HEK293 (cell line): ENCODE measurements around the gene MYO18B.

Experiments
- CTCF ChIA-PET: fragments of 350-600 bp; formaldehyde crosslinking; extraction: SDS; loops from one replicate; lab custom pipeline; 2021; ENCODE audit warnings: antibody characterized with exemption; lab: Yijun Ruan, JAX
- POLR2A ChIA-PET: fragments of 300-600 bp; formaldehyde crosslinking; extraction: SDS; loops from one replicate; lab custom pipeline; 2020; ENCODE audit warnings: antibody characterized with exemption, inconsistent platforms; lab: Yijun Ruan, JAX
- H3K27ac ChIP-seq: fragments of 200-500 bp; sonication (Bioruptor generic); 2 replicates; pipeline ENCODE4 v1.5.1; 2014; ENCODE audit warnings: low read depth, low read length, control low read depth, inconsistent platforms; ENCODE audit errors: extremely low read depth
- H3K36me3 ChIP-seq, 2 experiments: fragments of 200-500 bp in 1 of 2; sonication (Bioruptor generic) in 1 of 2; 1 replicate in 1 of 2; 2 replicates in 1 of 2; pipeline ENCODE4 v1.5.1; 2014 to 2017; ENCODE audit warnings: inconsistent platforms in 2 of 2, low read length in 2 of 2; ENCODE audit not compliant: control insufficient read depth in 2 of 2, insufficient read depth in 1 of 2
- H3K4me1 ChIP-seq: fragments of 200-500 bp; sonication (Bioruptor generic); 2 replicates; pipeline ENCODE4 v1.5.1; 2014; ENCODE audit warnings: mild to moderate bottlenecking, low read length, inconsistent platforms; ENCODE audit not compliant: control insufficient read depth, insufficient read depth
- H3K4me3 ChIP-seq: 2 replicates; pipeline ENCODE4 v1.5.1; 2011; ENCODE audit warnings: low read depth, mild to moderate bottlenecking, control low read depth, low read length, moderate library complexity
- H3K9me3 ChIP-seq: fragments of 200-500 bp; sonication (Bioruptor generic); 2 replicates; pipeline ENCODE4 v1.5.1; 2014; ENCODE audit warnings: low read depth, low read length, inconsistent platforms; ENCODE audit not compliant: control insufficient read depth, insufficient read depth
- ATF2 ChIP-seq: fragments of 450-650 bp; formaldehyde crosslinking; IDR thresholded peaks from 2 replicates; pipeline ENCODE4 v1.5.1; 2016; ENCODE audit warnings: missing biosample characterization, missing genetic modification characterization, low read depth
- CTCF ChIP-seq: fragments of 450-650 bp; formaldehyde crosslinking; IDR thresholded peaks from 2 replicates; pipeline ENCODE4 v1.5.1; 2016; ENCODE audit warnings: missing biosample characterization, missing genetic modification characterization
- GFI1B ChIP-seq: fragments of 450-650 bp; formaldehyde crosslinking; IDR thresholded peaks from 2 replicates; pipeline ENCODE4 v1.5.1; 2016; ENCODE audit warnings: missing biosample characterization, missing genetic modification characterization
- GLIS1 ChIP-seq: fragments of 450-650 bp; formaldehyde crosslinking; IDR thresholded peaks from 2 replicates; pipeline ENCODE4 v1.5.1; 2016; ENCODE audit warnings: missing biosample characterization, missing genetic modification characterization
- HOXA7 ChIP-seq: sonication (generic); formaldehyde crosslinking; IDR thresholded peaks from 2 replicates; pipeline ENCODE4 v1.8.1; 2022; ENCODE audit warnings: missing genetic modification reagents, borderline replicate concordance
- KLF8 ChIP-seq: fragments of 450-650 bp; formaldehyde crosslinking; IDR thresholded peaks from 2 replicates; pipeline ENCODE4 v1.5.1; 2016; ENCODE audit warnings: missing biosample characterization, missing genetic modification characterization
- PRDM1 ChIP-seq: fragments of 450-650 bp; formaldehyde crosslinking; IDR thresholded peaks from 2 replicates; pipeline ENCODE4; 2016; ENCODE audit warnings: missing biosample characterization, missing genetic modification characterization
- RBAK ChIP-seq: fragments of 450-650 bp; formaldehyde crosslinking; IDR thresholded peaks from 2 replicates; pipeline ENCODE4 v1.5.1; 2016; ENCODE audit warnings: missing biosample characterization, missing genetic modification characterization
- SALL2 ChIP-seq: fragments of 450-650 bp; formaldehyde crosslinking; IDR thresholded peaks from 2 replicates; pipeline ENCODE4 v1.5.0; 2017; ENCODE audit warnings: missing biosample characterization, mild to moderate bottlenecking, missing genetic modification characterization, borderline replicate concordance
- ZIC2 ChIP-seq: fragments of 450-650 bp; formaldehyde crosslinking; IDR thresholded peaks from 2 replicates; pipeline ENCODE4 v1.5.1; 2016; ENCODE audit warnings: missing biosample characterization, missing genetic modification characterization
- ZNF16 ChIP-seq: fragments of 450-650 bp; formaldehyde crosslinking; IDR thresholded peaks from 2 replicates; pipeline ENCODE4 v1.5.1; 2016; ENCODE audit warnings: low read depth, missing biosample characterization, missing genetic modification characterization
- ZNF239 ChIP-seq: fragments of 450-650 bp; formaldehyde crosslinking; IDR thresholded peaks from 2 replicates; pipeline ENCODE4 v1.5.1; 2016; ENCODE audit warnings: missing biosample characterization, missing genetic modification characterization
- ZNF274 ChIP-seq, 2 experiments: fragments of 200-500 bp in 1 of 2; fragments of 450-650 bp in 1 of 2; sonication (Bioruptor generic) in 1 of 2; formaldehyde crosslinking in 1 of 2; IDR thresholded peaks; 2 replicates each; pipeline versions ENCODE4 v1.5.1 to v1.6.1; 2014 to 2016; ENCODE audit warnings: borderline replicate concordance in 1 of 2, inconsistent platforms in 1 of 2, low read length in 1 of 2, missing biosample characterization in 1 of 2, missing genetic modification characterization in 1 of 2
- ZNF354C ChIP-seq: fragments of 450-650 bp; formaldehyde crosslinking; IDR thresholded peaks from 2 replicates; pipeline ENCODE4 v1.5.1; 2016; ENCODE audit warnings: missing biosample characterization, missing genetic modification characterization, low read depth, borderline replicate concordance
- ZNF391 ChIP-seq: fragments of 450-650 bp; formaldehyde crosslinking; IDR thresholded peaks from 2 replicates; pipeline ENCODE4 v1.5.1; 2016; ENCODE audit warnings: low read depth, missing biosample characterization, missing genetic modification characterization, borderline replicate concordance
- ZNF394 ChIP-seq: fragments of 450-650 bp; formaldehyde crosslinking; IDR thresholded peaks from 2 replicates; pipeline ENCODE4 v1.5.1; 2016; ENCODE audit warnings: missing biosample characterization, missing genetic modification characterization, mild to moderate bottlenecking, moderate library complexity, borderline replicate concordance
- ZNF423 ChIP-seq: fragments of 450-650 bp; formaldehyde crosslinking; IDR thresholded peaks from 2 replicates; pipeline ENCODE4 v1.5.1; 2016; ENCODE audit warnings: missing biosample characterization, missing genetic modification characterization
- ZNF449 ChIP-seq: fragments of 450-650 bp; formaldehyde crosslinking; IDR thresholded peaks from 2 replicates; pipeline ENCODE4 v1.5.1; 2017; ENCODE audit warnings: missing biosample characterization, mild to moderate bottlenecking, missing genetic modification characterization, moderate library complexity
- ZNF513 ChIP-seq: fragments of 450-650 bp; IDR thresholded peaks from 2 replicates; pipeline ENCODE4 v1.5.1; 2018; ENCODE audit warnings: missing biosample characterization, missing genetic modification characterization
- ZNF521 ChIP-seq: fragments of 450-650 bp; formaldehyde crosslinking; IDR thresholded peaks from 2 replicates; pipeline ENCODE4 v1.5.1; 2017; ENCODE audit warnings: missing biosample characterization, mild to moderate bottlenecking, missing genetic modification characterization
- ZNF548 ChIP-seq: fragments of 450-650 bp; formaldehyde crosslinking; IDR thresholded peaks from 2 replicates; pipeline ENCODE4 v1.5.1; 2016; ENCODE audit warnings: missing biosample characterization, missing genetic modification characterization
- ZNF558 ChIP-seq: fragments of 450-650 bp; formaldehyde crosslinking; IDR thresholded peaks from 2 replicates; pipeline ENCODE4 v1.5.1; 2016; ENCODE audit warnings: missing biosample characterization, missing genetic modification characterization

The MYO18B gene

GRCh38 chr22:25939384-25939783 is 197.4 kb downstream of the MYO18B start:
- no peak for TF ChIP-seq ZNF274 (IDR thresholded peaks at IDR 0.05; ENCODE audit: low read length)
- no peak for TF ChIP-seq ZNF274 (tag by site-specific recombination; IDR thresholded peaks at IDR 0.05; ENCODE audit: borderline replicate concordance)
- TF ChIP-seq PRDM1 (tag by site-specific recombination): no peak
- no peak for TF ChIP-seq ZNF391 (tag by site-specific recombination)
- TF ChIP-seq ATF2 (tag by site-specific recombination): no peak
- TF ChIP-seq ZNF423 (tag by site-specific recombination): no peak
- no peak for TF ChIP-seq ZNF394
- no peak for TF ChIP-seq ZNF548
- no peak for TF ChIP-seq ZNF16 (tag by site-specific recombination)
- ChIA-PET POLR2A (no interaction called here), CTCF (interaction anchor here (0.5 to 3.0 kb wide), 4 partner anchors 13 to 107 kb away, joined by 3 to 12 read pairs (median 3); no protein-coding TSS in a partner anchor)
- Histone ChIP-seq H3K27ac (no peak overlapping the region), H3K4me3 (no peak overlapping the region), H3K36me3 (no peaks in the 10 kb centered on the region), H3K4me1 (peaks cover 6% of the 10 kb centered on the region), H3K9me3 (no peaks in the 10 kb centered on the region)

- ChIA-PET CTCF (interaction anchor here (0.5 to 3.0 kb wide), 4 partner anchors 37 to 391 kb away, joined by 3 to 12 read pairs (median 5); no protein-coding TSS in a partner anchor), POLR2A (no interaction called here)
- H3K27ac ChIP-seq: no peak overlapping the region
- H3K36me3 ChIP-seq: no peaks in the 10 kb centered on the region
- H3K4me1 ChIP-seq: peaks cover 6% of the 10 kb centered on the region
- no peaks in the 10 kb centered on the region for H3K9me3 ChIP-seq
- TF ChIP-seq HOXA7 (CRISPR knock-in tag) (no peak), ZNF449 (tag by site-specific recombination) (no peak), ZNF354C (tag by site-specific recombination) (no peak), CTCF (peak; percentile 35), RBAK (tag by site-specific recombination) (no peak), ZNF521 (tag by site-specific recombination) (no peak), ZNF558 (tag by site-specific recombination) (no peak)
- H3K4me3 ChIP-seq: no peak overlapping the region
Measured at GRCh38 chr22:25940479-25940878, 198.5 kb downstream of the MYO18B start.

GRCh38 chr22:25941365-25941960 is 199.5 kb downstream of the MYO18B start:
- CTCF ChIA-PET: interaction anchor here (1.2 to 1.3 kb wide), 2 partner anchors 41 to 231 kb away, joined by 3 read pairs; no protein-coding TSS in a partner anchor
- H3K27ac ChIP-seq: no peak overlapping the region
- TF ChIP-seq GFI1B (tag by site-specific recombination) (no peak), ZIC2 (tag by site-specific recombination) (peak; percentile 94), SALL2 (tag by site-specific recombination) (no peak), ZNF239 (tag by site-specific recombination) (no peak), ZNF513 (tag by site-specific recombination) (no peak), GLIS1 (tag by site-specific recombination) (peak; percentile 67), KLF8 (tag by site-specific recombination) (no peak)
- TF ChIP-seq, all 188 proteins: peak for 2
- H3K4me1 ChIP-seq: peaks cover 6% of the 10 kb centered on the region
- H3K36me3 ChIP-seq: no peaks in the 10 kb centered on the region
- no peaks in the 10 kb centered on the region for H3K9me3 ChIP-seq
- no peak overlapping the region for H3K4me3 ChIP-seq
- POLR2A ChIA-PET: no interaction called here
